Osteoblast (primary cell): ENCODE measurements around the gene DHRSX. TPM values are rescaled to one million over a fixed set of nuclear protein-coding genes. Genes with fewer than 3 reads are reported as not detected.
"Not testable (repeated sequence)": the region's sequence is repeated elsewhere in the genome, so short reads cannot be mapped to it uniquely, and the experiment has no call there.

ENCODE experiments used
- DNase-seq: peaks from one replicate; pipeline ENCODE4 v3.0.0; 2011; ENCODE audit warnings: low spot score, mixed read lengths; ENCODE audit not compliant: insufficient read length; ENCODE audit errors: missing footprints
- H2AFZ ChIP-seq: 2 replicates; pipeline ENCODE4 v1.6.0; 2011; ENCODE audit warnings: mild to moderate bottlenecking, low read length
- H3K27ac ChIP-seq: 2 replicates; pipeline ENCODE4 v1.5.1; 2011; ENCODE audit warnings: mild to moderate bottlenecking, low read depth, low read length, moderate library complexity
- H3K27me3 ChIP-seq: 2 replicates; pipeline ENCODE4 v1.6.0; 2012; ENCODE audit warnings: mild to moderate bottlenecking, control low read depth, inconsistent platforms, low read length, moderate library complexity; ENCODE audit not compliant: insufficient read depth
- H3K36me3 ChIP-seq: 2 replicates; pipeline ENCODE4 v1.5.1; 2011; ENCODE audit warnings: mild to moderate bottlenecking, low read length, control low read depth, moderate library complexity; ENCODE audit not compliant: insufficient read depth
- H3K4me1 ChIP-seq: 2 replicates; pipeline ENCODE4 v1.5.1; 2011; ENCODE audit warnings: mild to moderate bottlenecking, low read length, control low read depth, moderate library complexity; ENCODE audit not compliant: insufficient read depth
- H3K4me2 ChIP-seq: 2 replicates; pipeline ENCODE4 v1.6.0; 2011; ENCODE audit warnings: mild to moderate bottlenecking, low read length; ENCODE audit not compliant: insufficient read depth
- H3K4me3 ChIP-seq: fragments of 200-600 bp; sonication (generic); 3 replicates; pipeline ENCODE4 v1.5.1; 2012; ENCODE audit warnings: mild to moderate bottlenecking, low read length, inconsistent platforms; ENCODE audit not compliant: insufficient read depth
- H3K79me2 ChIP-seq: 2 replicates; pipeline ENCODE4 v1.6.0; 2012; ENCODE audit warnings: mild to moderate bottlenecking, low read length, control low read depth, inconsistent platforms; ENCODE audit not compliant: insufficient read depth
- H3K9me3 ChIP-seq: 2 replicates; pipeline ENCODE4 v1.5.1; 2011; ENCODE audit warnings: low read depth, low read length, control low read depth
- H4K20me1 ChIP-seq: 2 replicates; pipeline ENCODE4 v1.6.0; 2012; ENCODE audit warnings: mild to moderate bottlenecking, low read length, control low read depth; ENCODE audit not compliant: insufficient read depth
- total RNA-seq: library from RNA; depleted of rRNA; stranded (reverse); fragments of >200 nt; gene quantifications from 2 replicates; pipeline ENCODE4 v1.2.3, GENCODE V29; 2012
- TF ChIP-seq, protein P1 (sequence below): IDR thresholded peaks from 2 replicates; pipeline ENCODE4 v1.5.1; 2011; ENCODE audit warnings: mild to moderate bottlenecking, low read depth, low read length, moderate library complexity; ENCODE audit errors: extremely low read depth

The DHRSX gene
- total RNA-seq, 1 donor, result 37.6 TPM

GRCh38 chrX:2251211-2251610, 249.6 kb downstream of the DHRSX start:
- TF ChIP-seq, protein P1, sequence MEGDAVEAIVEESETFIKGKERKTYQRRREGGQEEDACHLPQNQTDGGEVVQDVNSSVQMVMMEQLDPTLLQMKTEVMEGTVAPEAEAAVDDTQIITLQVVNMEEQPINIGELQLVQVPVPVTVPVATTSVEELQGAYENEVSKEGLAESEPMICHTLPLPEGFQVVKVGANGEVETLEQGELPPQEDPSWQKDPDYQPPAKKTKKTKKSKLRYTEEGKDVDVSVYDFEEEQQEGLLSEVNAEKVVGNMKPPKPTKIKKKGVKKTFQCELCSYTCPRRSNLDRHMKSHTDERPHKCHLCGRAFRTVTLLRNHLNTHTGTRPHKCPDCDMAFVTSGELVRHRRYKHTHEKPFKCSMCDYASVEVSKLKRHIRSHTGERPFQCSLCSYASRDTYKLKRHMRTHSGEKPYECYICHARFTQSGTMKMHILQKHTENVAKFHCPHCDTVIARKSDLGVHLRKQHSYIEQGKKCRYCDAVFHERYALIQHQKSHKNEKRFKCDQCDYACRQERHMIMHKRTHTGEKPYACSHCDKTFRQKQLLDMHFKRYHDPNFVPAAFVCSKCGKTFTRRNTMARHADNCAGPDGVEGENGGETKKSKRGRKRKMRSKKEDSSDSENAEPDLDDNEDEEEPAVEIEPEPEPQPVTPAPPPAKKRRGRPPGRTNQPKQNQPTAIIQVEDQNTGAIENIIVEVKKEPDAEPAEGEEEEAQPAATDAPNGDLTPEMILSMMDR, result no peak
- no peak for DNase-seq
- no peaks in the 10 kb centered on the region for H3K27me3 ChIP-seq
- no peaks in the 10 kb centered on the region for H4K20me1 ChIP-seq
- H2AFZ ChIP-seq, result no peak overlapping the region
- no peak overlapping the region for H3K4me3 ChIP-seq
- no peak overlapping the region for H3K4me2 ChIP-seq
- no peaks in the 10 kb centered on the region for H3K36me3 ChIP-seq
- H3K27ac ChIP-seq, result no peak overlapping the region
- no peaks in the 10 kb centered on the region for H3K79me2 ChIP-seq
- H3K4me1 ChIP-seq, result no peaks in the 10 kb centered on the region
- H3K9me3 ChIP-seq, result no peaks in the 10 kb centered on the region

DNA sequence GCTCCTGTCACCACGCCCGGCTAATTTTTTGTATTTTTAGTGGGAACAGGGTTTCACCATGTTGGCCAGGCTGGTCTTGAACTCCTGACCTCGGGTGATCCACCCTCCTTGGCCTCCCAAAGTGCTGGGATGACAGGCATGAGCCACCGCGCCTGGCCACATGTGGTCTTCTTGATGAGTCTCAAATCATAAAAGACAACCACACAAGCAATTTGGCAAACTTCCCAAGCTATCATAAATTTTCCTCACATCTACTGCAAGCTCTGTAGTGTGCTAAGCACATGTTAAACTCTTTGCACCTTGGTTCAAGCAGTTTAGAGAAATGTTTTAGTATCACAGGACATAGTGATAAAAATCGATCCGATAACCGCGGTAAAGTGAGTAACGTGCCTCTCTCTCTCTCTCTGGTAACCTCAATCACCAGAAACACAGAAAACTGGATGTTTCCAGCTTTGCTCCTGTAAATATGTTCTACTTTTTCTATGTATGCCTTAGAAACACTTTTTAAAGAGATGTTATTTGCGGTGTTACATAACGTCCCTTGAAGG, 256.8 kb downstream of the DHRSX start:
- Histone ChIP-seq H3K4me2 (no peak overlapping the region), H2AFZ (no peak overlapping the region), H3K36me3 (no peaks in the 10 kb centered on the region), H3K27ac (no peak overlapping the region), H3K79me2 (no peaks in the 10 kb centered on the region), H3K4me1 (no peaks in the 10 kb centered on the region), H3K27me3 (no peaks in the 10 kb centered on the region), H4K20me1 (no peaks in the 10 kb centered on the region), H3K4me3 (no peak overlapping the region), H3K9me3 (no peaks in the 10 kb centered on the region)
- DNase-seq, result no peak
- TF ChIP-seq, protein P1, result no peak

DNA sequence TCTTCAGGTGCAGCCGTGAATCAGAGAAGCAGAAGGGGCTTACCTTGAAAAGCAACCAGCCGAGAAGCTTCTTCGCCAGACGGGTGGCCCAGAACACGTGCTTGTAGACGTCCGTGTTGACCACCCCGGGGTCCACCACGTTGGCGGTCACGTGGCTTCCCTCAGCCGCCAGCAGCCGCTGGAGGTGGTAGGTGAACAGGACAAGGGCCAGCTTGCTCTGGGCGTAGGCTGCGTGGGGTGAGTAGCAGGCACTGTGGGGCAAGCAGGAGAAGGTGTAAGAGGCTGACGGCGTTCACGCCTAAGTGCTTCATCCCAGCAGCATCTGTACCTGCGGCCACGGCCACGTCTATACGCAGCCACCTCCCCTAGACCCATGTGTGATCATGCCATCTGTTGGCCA, 257.8 kb downstream of the DHRSX start:
- no peak overlapping the region for H3K27ac ChIP-seq
- H3K9me3 ChIP-seq, result no peaks in the 10 kb centered on the region
- no peak overlapping the region for H3K4me3 ChIP-seq
- no peak overlapping the region for H2AFZ ChIP-seq
- TF ChIP-seq, protein P1, result no peak
- no peaks in the 10 kb centered on the region for H3K36me3 ChIP-seq
- DNase-seq, result no peak
- H3K4me2 ChIP-seq, result no peak overlapping the region
- no peaks in the 10 kb centered on the region for H3K79me2 ChIP-seq
- no peaks in the 10 kb centered on the region for H3K27me3 ChIP-seq
- H4K20me1 ChIP-seq, result no peaks in the 10 kb centered on the region
- H3K4me1 ChIP-seq, result no peaks in the 10 kb centered on the region

GRCh38 chrX:2242326-2242725, 258.4 kb downstream of the DHRSX start:
- TF ChIP-seq, protein P1, result no peak
- Histone ChIP-seq H3K4me1 (no peaks in the 10 kb centered on the region), H3K79me2 (no peaks in the 10 kb centered on the region), H3K36me3 (no peaks in the 10 kb centered on the region), H2AFZ (no peak overlapping the region), H3K9me3 (no peaks in the 10 kb centered on the region), H3K4me3 (no peak overlapping the region), H3K4me2 (no peak overlapping the region), H3K27me3 (no peaks in the 10 kb centered on the region), H4K20me1 (no peaks in the 10 kb centered on the region), H3K27ac (no peak overlapping the region)
- DNase-seq, result no peak

DNA sequence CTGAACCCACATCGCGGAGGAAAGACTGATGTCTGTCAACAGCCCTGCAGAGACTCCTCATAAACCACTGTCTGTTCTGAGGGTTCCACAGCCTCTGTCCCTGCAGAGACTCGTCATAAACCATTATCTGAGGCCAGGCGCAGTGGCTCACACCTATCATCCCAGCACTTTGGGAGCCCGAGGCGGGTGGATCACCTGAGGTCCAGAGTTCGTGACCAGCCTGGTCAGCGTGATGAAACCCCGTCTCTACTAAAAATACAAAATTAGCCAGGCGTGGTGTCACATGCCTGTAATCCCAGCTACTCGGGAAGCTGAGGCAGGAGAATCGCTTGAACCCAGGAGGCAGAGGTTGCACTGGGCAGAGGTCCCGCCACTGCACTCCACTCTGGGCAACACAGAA, 259.3 kb downstream of the DHRSX start:
- not testable (repeated sequence) for H3K4me3 ChIP-seq, H2AFZ ChIP-seq, H3K79me2 ChIP-seq, DNase-seq, H3K4me2 ChIP-seq, H4K20me1 ChIP-seq, H3K27me3 ChIP-seq, H3K36me3 ChIP-seq, H3K27ac ChIP-seq, H3K9me3 ChIP-seq, H3K4me1 ChIP-seq

DNA sequence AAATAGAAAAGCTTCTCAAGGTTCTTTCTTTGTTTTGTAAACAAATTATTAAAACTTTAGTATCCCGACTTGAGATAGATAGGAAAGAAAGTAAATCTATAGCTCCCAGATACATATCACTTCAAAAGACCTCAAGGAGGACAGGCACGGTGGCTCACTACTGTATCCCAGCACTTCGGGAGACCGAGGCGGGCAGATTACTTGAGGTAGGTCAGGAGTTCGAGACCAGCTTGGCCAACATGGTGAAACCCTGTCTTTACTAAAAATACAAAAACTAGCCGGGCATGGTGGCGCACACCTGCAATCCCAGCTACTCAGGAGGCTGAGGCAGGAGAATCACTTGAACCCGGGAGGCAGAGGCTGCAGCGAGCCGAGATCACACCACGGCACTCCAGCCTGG, 260.0 kb downstream of the DHRSX start:
- not testable (repeated sequence) for H3K4me1 ChIP-seq, H3K4me3 ChIP-seq, DNase-seq, H2AFZ ChIP-seq, H3K4me2 ChIP-seq, H4K20me1 ChIP-seq, H3K79me2 ChIP-seq, H3K36me3 ChIP-seq, H3K27ac ChIP-seq, H3K9me3 ChIP-seq, H3K27me3 ChIP-seq
